GM19328 (cell line): ENCODE measurements around the gene AGPAT4.

ENCODE experiments used
- ATAC-seq: cut with Tn5 transposase; IDR thresholded peaks from one replicate; pipeline ENCODE4 v1.9.1; 2021; ENCODE audit warnings: mild to moderate bottlenecking, moderate library complexity; ENCODE audit not compliant: unreplicated experiment

Gene AGPAT4

DNA sequence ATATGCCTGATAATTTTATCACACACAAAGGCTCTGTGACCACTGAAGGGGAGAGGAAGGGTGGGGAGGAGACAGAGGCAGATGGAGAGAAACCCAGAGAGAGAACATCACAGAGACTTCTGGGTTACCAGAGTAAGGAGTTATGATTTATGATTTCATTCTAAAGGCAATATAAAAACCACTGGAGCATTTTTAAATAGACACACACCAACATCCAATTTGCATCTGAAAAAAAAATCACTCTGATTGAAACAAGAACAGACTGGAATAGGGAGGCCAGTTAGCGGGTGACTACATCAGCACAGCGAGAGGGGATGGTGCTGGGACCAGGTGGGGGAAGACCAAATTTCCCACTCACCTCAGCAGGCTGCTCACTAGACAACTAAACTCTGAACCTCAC, 104.8 kb downstream of the AGPAT4 start:
- ATAC-seq: no peak

GRCh38 chr6:161168281-161168891, 105.5 kb downstream of the AGPAT4 start:
- no peak for ATAC-seq

GRCh38 chr6:161166677-161167076, 107.2 kb downstream of the AGPAT4 start:
- no peak for ATAC-seq

DNA sequence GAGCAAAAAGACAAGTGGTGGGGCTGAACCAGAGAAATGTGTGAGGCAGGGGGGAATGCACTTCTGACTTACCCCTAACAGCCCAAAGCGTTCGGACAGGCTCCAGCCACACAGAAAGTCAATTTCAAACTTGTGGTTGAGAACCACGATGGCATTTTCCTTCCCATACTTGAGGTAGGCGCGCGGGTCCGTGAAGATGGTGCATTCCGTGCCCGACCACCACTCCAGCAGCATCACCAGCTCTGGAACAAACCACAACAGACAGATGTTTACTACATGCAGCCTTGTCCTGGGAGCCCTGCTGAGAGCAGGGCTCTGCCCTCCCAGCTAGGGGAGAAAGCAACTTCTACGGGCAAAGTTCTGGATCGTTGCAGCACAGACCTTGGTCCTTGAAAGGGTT, 107.7 kb downstream of the AGPAT4 start:
- no peak for ATAC-seq

DNA sequence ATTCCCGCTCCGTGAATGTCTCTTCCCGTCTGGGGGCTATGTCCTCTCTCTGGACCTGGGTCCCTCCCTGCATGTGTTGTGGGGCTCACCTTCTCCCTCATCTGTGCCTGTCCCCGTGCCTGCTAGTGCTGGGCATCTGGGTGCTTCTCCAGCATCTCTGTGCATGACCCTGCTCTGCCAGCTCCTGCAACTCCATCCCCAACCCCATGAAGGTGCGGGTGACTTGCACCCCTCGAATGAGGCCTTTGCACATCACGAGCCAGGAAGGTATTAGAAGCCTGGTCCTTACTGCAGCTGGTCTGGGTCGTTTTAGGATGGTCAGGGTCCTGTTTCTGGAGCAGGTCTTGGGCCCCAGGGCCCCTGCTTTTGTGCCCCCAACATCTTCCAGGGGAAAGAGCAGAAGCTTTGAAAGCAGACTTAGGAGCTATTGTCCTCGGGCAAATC, 109.7 kb downstream of the AGPAT4 start:
- no peak for ATAC-seq

DNA sequence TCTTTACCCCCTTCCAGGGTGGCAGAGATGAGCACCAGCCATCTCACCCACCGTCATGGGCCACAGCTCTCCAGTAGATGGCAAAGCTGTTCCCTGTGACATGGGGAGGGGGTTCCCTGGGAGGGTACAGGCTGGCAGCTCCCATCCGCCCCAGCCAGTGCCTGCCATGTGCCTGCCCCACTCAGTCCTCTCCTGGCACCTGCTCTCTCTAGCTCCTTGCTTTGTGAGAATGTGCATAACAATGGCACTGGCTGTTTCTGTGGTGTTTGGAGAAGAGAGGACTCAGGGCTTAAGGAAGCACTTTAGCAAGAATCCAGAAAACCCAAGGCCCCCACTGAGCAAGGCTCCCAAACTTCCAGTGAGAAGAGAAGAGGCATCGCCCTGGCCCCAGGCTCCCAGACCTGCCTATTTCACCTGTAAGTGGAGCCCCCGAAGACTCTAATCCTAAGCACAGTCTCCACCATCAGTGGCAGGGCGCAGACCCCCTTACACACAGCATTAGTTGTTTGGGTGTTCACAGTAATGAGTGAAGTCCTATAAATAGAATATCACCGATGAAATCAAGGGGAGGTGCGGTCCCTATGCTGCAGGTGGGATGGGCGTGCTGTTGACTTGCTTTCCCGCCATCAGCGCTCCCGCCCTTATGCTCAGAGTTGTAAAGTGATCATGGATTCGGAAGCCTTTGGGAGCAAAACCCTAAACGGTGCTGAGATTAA, 110.2 kb downstream of the AGPAT4 start:
- no peak for ATAC-seq

DNA sequence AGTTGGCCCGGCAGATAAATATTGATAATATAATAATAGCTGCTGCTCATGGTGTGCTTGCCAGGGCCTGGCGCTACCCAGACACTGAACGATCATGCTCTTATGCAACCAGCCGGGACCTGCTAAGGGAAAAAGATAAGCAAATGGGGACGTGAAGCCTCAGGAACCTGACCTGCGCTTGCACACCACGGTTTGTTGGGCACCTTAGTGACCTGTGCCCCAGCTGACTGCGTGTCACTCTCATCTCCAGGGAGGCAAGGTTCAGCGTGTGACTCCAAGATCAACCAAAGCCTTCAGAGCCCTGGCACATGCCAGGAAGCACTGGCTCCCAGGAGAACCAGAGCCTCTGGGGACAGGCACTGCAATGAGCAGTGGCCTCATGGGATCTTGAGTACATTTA, 111.1 kb downstream of the AGPAT4 start:
- no peak for ATAC-seq

- no peak for ATAC-seq
Observed at GRCh38 chr6:161161889-161162624, 111.8 kb downstream of the AGPAT4 start.

- no peak for ATAC-seq
Observed at GRCh38 chr6:161161121-161161520, 112.7 kb downstream of the AGPAT4 start.

- ATAC-seq: no peak
Observed at GRCh38 chr6:161154796-161155335, 119.0 kb downstream of the AGPAT4 start.

GRCh38 chr6:161153725-161154124, 120.1 kb downstream of the AGPAT4 start:
- ATAC-seq: no peak

GRCh38 chr6:161152907-161153662, 120.8 kb downstream of the AGPAT4 start:
- no peak for ATAC-seq

DNA sequence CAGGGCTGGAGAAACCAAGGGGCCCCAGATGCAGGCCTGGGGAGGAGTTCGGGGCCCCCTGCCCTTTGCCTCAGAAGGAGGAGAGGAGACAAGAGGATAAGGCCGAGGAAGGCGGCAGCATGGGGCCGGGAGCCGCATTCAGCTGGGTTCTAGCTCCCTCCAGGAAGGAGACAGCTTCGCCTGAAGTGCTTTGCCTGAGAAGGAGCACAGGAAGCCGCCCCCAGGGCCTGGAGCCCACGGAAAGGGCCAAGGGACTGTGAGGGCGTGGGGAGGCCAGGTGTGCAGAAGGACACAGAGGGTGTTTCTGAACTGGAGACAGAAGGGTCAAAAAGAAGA, 121.4 kb downstream of the AGPAT4 start:
- no peak for ATAC-seq

- ATAC-seq: no peak
Observed at GRCh38 chr6:161151660-161152526, 122.0 kb downstream of the AGPAT4 start.

- ATAC-seq: no peak
Observed at GRCh38 chr6:161151059-161151645, 122.7 kb downstream of the AGPAT4 start.

GRCh38 chr6:161150566-161150965, 123.3 kb downstream of the AGPAT4 start:
- ATAC-seq: no peak

DNA sequence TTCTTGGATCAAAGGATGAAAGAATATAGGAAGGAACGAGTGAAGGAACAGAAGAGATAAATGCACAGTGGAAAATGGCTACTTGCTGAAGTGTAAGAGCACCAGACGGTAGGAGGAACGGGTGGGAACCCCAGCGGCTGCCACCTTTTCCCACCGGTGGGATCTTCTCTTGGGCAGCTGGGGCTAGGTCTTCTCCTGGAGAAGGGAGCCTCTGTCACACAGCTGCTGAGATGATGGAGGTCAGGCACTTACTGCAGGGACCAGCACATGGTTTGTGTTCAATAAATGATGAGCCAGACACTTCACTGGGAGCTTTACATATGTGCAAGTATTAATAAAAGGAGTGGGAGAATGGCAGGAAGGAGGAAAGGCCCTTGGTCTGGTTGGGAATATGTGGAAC, 123.7 kb downstream of the AGPAT4 start:
- no peak for ATAC-seq

GRCh38 chr6:161143663-161144430, 130.0 kb downstream of the AGPAT4 start:
- no peak for ATAC-seq

DNA sequence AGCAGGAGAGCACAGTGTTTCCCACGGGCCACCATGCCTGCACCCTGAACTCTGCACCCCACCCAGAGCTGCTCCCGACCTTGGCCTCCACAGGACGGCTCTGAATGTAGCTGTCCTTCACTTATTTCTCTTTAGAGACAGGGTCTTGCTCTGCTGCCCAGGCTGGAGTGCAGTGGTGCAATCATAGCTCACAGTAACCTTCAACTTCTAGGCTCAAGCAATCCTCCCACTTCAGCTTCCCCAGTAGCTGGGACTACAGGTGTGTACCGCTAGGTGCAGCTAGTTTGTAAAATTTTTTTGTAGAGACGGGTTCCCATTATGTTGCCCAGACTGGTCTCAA, 130.9 kb downstream of the AGPAT4 start:
- ATAC-seq: no peak
